A549 (cell line): ENCODE measurements around the gene IGFBP5. TPM values are rescaled to one million over a fixed set of nuclear protein-coding genes. Genes with fewer than 3 reads are reported as not detected.

ENCODE experiments used
- ATAC-seq, 2 experiments: fragments of 200-7000 bp in 1 of 2; fragments of >200 bp in 1 of 2; cut with Nextera tagmentation in 1 of 2; cut with Tn5 transposase in 1 of 2; 3 replicates each; pipeline versions ENCODE4 v1.8.0 to v1.9.1; 2018 to 2020; ENCODE audit warnings: mild to moderate bottlenecking in 1 of 2, moderate library complexity in 1 of 2
- CTCF ChIA-PET: fragments of 300-600 bp; sonication (Branson Sonifier 250); formaldehyde crosslinking; extraction: SDS; loops from one replicate; lab custom pipeline; 2021; ENCODE audit warnings: antibody characterized with exemption, inconsistent platforms; lab: Yijun Ruan, JAX
- POLR2A ChIA-PET: fragments of 350-600 bp; formaldehyde crosslinking; extraction: SDS; loops from one replicate; lab custom pipeline; 2021; ENCODE audit warnings: antibody characterized with exemption, inconsistent platforms; lab: Yijun Ruan, JAX
- DNase-seq, 2 experiments: peaks; one replicate each; pipeline versions ENCODE4 v3.0.0 to v3.0.0-alpha.2; 2011 to 2016; ENCODE audit warnings: low read depth in 1 of 2, low spot score in 1 of 2
- FAIRE-seq: peaks from 2 replicates; lab custom pipeline; 2011; peaks lifted over from hg19 to GRCh38; lab: Jason Lieb, UNC
- H3K27ac ChIP-seq, 2 experiments: fragments of >200 bp; sonication (Bioruptor Twin); formaldehyde crosslinking; 3 replicates each; pipeline ENCODE4 v1.5.1; 2016 to 2017
- H3K4me1 ChIP-seq: fragments of >200 bp; sonication (Bioruptor Twin); formaldehyde crosslinking; 3 replicates; pipeline ENCODE4 v1.6.1; 2016
- H3K4me2 ChIP-seq: fragments of >200 bp; sonication (Bioruptor Twin); formaldehyde crosslinking; 3 replicates; pipeline ENCODE4 v1.6.1; 2016
- H3K4me3 ChIP-seq: fragments of >200 bp; sonication (Bioruptor Twin); formaldehyde crosslinking; 3 replicates; pipeline ENCODE4 v1.5.1; 2016
- H3K9me3 ChIP-seq: fragments of >200 bp; sonication (Bioruptor Twin); formaldehyde crosslinking; 3 replicates; pipeline ENCODE4 v1.6.1; 2016
- ATOH8 ChIP-seq: fragments of 250-450 bp; sonication (Bioruptor Pico); IDR thresholded peaks from 2 replicates; pipeline ENCODE4 v1.5.0; 2020; ENCODE audit warnings: low read depth, mild to moderate bottlenecking, moderate library complexity
- CEBPB ChIP-seq, 2 experiments: fragments of >200 bp in 1 of 2; sonication (Bioruptor Twin) in 1 of 2; formaldehyde crosslinking in 1 of 2; IDR thresholded peaks; 2 replicates each; pipeline ENCODE4 v1.6.1; 2012 to 2016
- CHD2 ChIP-seq: fragments of 150-350 bp; IDR thresholded peaks from 2 replicates; pipeline ENCODE4 v1.6.1; 2014; ENCODE audit warnings: low read length; ENCODE audit not compliant: partially characterized antibody
- EP300 ChIP-seq, 2 experiments: fragments of >200 bp; sonication (Bioruptor Twin); formaldehyde crosslinking; IDR thresholded peaks; 2 replicates in 1 of 2; 3 replicates in 1 of 2; pipeline ENCODE4 v1.6.1; 2016 to 2017
- ESRRA ChIP-seq: fragments of 150-350 bp; IDR thresholded peaks from 2 replicates; pipeline ENCODE4 v1.6.1; 2014; ENCODE audit warnings: mild to moderate bottlenecking, low read length, borderline replicate concordance
- GATA3 ChIP-seq: IDR thresholded peaks from 2 replicates; pipeline ENCODE4 v1.6.1; 2012; ENCODE audit warnings: borderline replicate concordance
- HOXA7 ChIP-seq: fragments of 250-450 bp; sonication (Bioruptor Pico); IDR thresholded peaks from 2 replicates; pipeline ENCODE4 v1.5.0; 2020; ENCODE audit warnings: mild to moderate bottlenecking, moderate library complexity
- HOXB13 ChIP-seq: fragments of 250-450 bp; sonication (Bioruptor Pico); IDR thresholded peaks from 2 replicates; pipeline ENCODE4 v1.5.0; 2020; ENCODE audit warnings: low read depth, mild to moderate bottlenecking, moderate library complexity
- MAFK ChIP-seq: fragments of 450-650 bp; IDR thresholded peaks from 2 replicates; pipeline ENCODE4 v1.6.1; 2014; ENCODE audit not compliant: partially characterized antibody
- MAX ChIP-seq: IDR thresholded peaks from 2 replicates; pipeline ENCODE4 v1.6.1; 2012
- NFE2L2 ChIP-seq: fragments of 150-350 bp; conservative IDR thresholded peaks from 2 replicates; pipeline ENCODE4 v1.6.1; 2014; ENCODE audit warnings: low read length
- NR3C1 ChIP-seq: fragments of >200 bp; sonication (Bioruptor Twin); formaldehyde crosslinking; IDR thresholded peaks from 3 replicates; pipeline ENCODE4 v1.6.1; 2017
- PHF8 ChIP-seq: fragments of 200-600 bp; sonication (generic); IDR thresholded peaks from 2 replicates; pipeline ENCODE4 v1.6.1; 2016; ENCODE audit warnings: low read depth, mild to moderate bottlenecking, antibody characterized with exemption, moderate library complexity, borderline replicate concordance
- RAD21 ChIP-seq, 2 experiments: fragments of >200 bp in 1 of 2; sonication (Bioruptor Twin) in 1 of 2; formaldehyde crosslinking in 1 of 2; IDR thresholded peaks in 1 of 2; conservative IDR thresholded peaks in 1 of 2; 2 replicates in 1 of 2; 3 replicates in 1 of 2; pipeline ENCODE4 v1.6.1; 2012 to 2018; ENCODE audit warnings: inconsistent platforms in 1 of 2
- ZC3H11A ChIP-seq: fragments of 450-650 bp; IDR thresholded peaks from 2 replicates; pipeline ENCODE4 v1.6.1; 2014; ENCODE audit warnings: antibody characterized with exemption, mild to moderate bottlenecking
- WGBS: methylation state at CpG from one replicate; pipeline ENCODE4 v1.1.6; 2017; ENCODE audit errors: missing lambda C conversion rate; 5-methylcytosine and 5-hydroxymethylcytosine counted together
- polyA plus RNA-seq, 4 experiments: library from polyadenylated mRNA; depleted of rRNA in 3 of 4; stranded (reverse); fragments of >200 nt; fragmentation: RNase III in 1 of 4; extraction: RNeasy Plus Mini Kit Qiagen cat#74134 plus additional on column Dnase treatment in 1 of 4; gene quantifications; 2 replicates in 3 of 4; 3 replicates in 1 of 4; pipeline ENCODE4 v1.2.3, GENCODE V29; 2011 to 2017
- TF ChIP-seq, protein P1 (sequence below): IDR thresholded peaks from 2 replicates; pipeline ENCODE4 v1.6.1; 2012
- TF ChIP-seq, protein P2 (sequence below): fragments of 150-350 bp; IDR thresholded peaks from 2 replicates; pipeline ENCODE4 v1.6.1; 2014; ENCODE audit warnings: low read depth, mild to moderate bottlenecking, low read length

The IGFBP5 gene
- polyA plus RNA-seq, 2 of the 4 experiments (the other 2 are of a cell fraction), result 0.23 to 0.97 TPM

- ATAC-seq (no peak), DNase-seq (no peak), FAIRE-seq (no peak)
- WGBS, result 67% methylated on average over 4 of the region's 4 CpGs
- Histone ChIP-seq H3K4me3 (no peak overlapping the region), H3K27ac (no peak overlapping the region), H3K9me3 (no peaks in the 10 kb centered on the region), H3K4me1 (peaks cover 12% of the 10 kb centered on the region; the same call in 2 of the 3 replicates), H3K4me2 (no peak overlapping the region)
- POLR2A ChIA-PET, result interaction anchor here (0.7 kb wide), 1 partner anchor 45 kb away, joined by 3 read pairs; no protein-coding TSS in a partner anchor
- CTCF ChIA-PET, result interaction anchor here (1.3 kb wide), 1 partner anchor 112 kb away, joined by 3 read pairs; no protein-coding TSS in a partner anchor
- no peak for TF ChIP-seq NFE2L2
- TF ChIP-seq ZC3H11A, result no peak
- TF ChIP-seq MAFK, result no peak
- TF ChIP-seq RAD21 (conservative IDR thresholded peaks at IDR 0.05 in 1 of 2, IDR thresholded peaks at IDR 0.05 in 1 of 2), result no peak
- no peak for TF ChIP-seq ATOH8 (CRISPR knock-in tag)
Measured at GRCh38 chr2:216629784-216630183, 65.6 kb downstream of the IGFBP5 start.

DNA sequence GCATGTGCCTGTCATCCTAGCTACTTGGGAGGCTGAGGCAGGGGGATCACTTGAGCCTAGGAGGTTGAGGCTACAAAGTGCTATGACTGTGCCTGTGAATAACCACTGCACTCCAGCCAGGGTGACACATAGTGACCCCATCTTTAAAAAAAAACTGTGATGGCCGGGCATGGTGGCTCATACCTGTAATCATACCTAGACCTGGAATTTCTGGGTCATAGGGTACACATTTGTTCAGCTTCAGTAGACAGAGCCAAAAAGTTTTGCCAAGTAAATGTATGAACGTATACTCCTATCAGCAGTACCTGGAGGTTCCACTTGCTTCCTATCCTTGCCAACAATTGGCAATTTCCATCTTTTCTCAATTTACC lies 68.5 kb downstream of the IGFBP5 start:
- FAIRE-seq (no peak), ATAC-seq (0 out of 6 replicates have a peak, but pooled peaks of 1 of the 2 experiments have one; percentile 33), DNase-seq (no peak)
- Histone ChIP-seq H3K4me3 (no peak overlapping the region), H3K9me3 (no peaks in the 10 kb centered on the region), H3K4me2 (no peak overlapping the region), H3K27ac (no peak overlapping the region), H3K4me1 (no peaks in the 10 kb centered on the region)
- ChIA-PET CTCF (no interaction called here), POLR2A (no interaction called here)
- TF ChIP-seq GATA3, result no peak
- TF ChIP-seq CEBPB (IDR thresholded peaks at IDR 0.05), result no peak
- WGBS, result 72% methylated on average over 2 of the region's 2 CpGs

DNA sequence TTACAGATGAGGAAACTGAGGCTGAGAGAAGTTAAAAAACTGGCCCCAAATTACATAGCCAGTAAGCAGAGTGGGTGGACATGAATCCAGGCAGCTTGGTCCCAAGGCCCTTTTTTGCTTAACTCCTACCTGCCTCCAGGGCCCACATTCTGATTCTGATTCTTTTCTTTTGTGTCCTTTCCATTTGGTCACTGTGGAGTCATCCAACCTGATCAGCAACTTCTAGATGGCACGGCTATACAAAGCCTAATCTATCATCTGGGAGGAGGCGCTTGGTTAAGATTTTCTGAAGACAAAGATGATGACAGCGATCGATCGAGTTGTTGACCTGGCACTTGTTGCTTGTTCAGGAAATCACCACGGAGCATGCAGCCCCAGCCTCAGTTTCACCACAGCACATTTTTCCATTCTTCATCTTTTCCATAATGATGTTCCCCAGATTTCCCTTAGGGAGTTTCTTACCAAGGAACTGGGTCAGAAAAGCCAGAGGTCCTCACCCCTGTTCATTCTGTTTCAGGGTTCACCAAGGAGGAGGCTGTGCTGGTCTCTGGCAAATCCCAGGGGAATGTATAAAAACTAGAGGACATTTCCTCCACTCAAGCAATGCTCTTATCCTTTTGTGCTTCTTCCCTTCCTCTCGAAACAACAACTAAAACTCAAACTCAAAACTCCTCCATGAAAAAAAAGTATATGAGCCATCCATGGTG lies 69.0 kb downstream of the IGFBP5 start:
- H3K27ac ChIP-seq, result no peak overlapping the region
- TF ChIP-seq, protein P1, sequence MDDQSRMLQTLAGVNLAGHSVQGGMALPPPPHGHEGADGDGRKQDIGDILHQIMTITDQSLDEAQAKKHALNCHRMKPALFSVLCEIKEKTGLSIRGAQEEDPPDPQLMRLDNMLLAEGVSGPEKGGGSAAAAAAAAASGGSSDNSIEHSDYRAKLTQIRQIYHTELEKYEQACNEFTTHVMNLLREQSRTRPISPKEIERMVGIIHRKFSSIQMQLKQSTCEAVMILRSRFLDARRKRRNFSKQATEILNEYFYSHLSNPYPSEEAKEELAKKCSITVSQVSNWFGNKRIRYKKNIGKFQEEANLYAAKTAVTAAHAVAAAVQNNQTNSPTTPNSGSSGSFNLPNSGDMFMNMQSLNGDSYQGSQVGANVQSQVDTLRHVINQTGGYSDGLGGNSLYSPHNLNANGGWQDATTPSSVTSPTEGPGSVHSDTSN, result no peak
- no peak for TF ChIP-seq PHF8
- TF ChIP-seq CHD2, result no peak
- no peak for TF ChIP-seq HOXB13
- TF ChIP-seq EP300 (IDR thresholded peaks at IDR 0.05), result no peak
- TF ChIP-seq NR3C1, result no peak
- no peak for TF ChIP-seq HOXA7 (CRISPR knock-in tag)
- no peak for ATAC-seq
- 65% methylated on average over 7 of the region's 7 CpGs for WGBS
- ChIA-PET POLR2A (no interaction called here), CTCF (no interaction called here)
- H3K4me1 ChIP-seq, result no peaks in the 10 kb centered on the region
- H3K4me3 ChIP-seq, result no peak overlapping the region
- no peak for FAIRE-seq
- H3K9me3 ChIP-seq, result no peaks in the 10 kb centered on the region
- no peak overlapping the region for H3K4me2 ChIP-seq
- no peak for DNase-seq

- Histone ChIP-seq H3K4me1 (no peaks in the 10 kb centered on the region; the same call in 2 of the 3 replicates), H3K4me2 (no peak overlapping the region), H3K4me3 (no peak overlapping the region), H3K27ac (no peak overlapping the region), H3K9me3 (no peaks in the 10 kb centered on the region)
- ChIA-PET CTCF (interaction anchor here (1.1 kb wide), 2 partner anchors 43 to 108 kb away, joined by 3 to 4 read pairs; no protein-coding TSS in a partner anchor), POLR2A (no interaction called here)
- ATAC-seq, result no peak
- WGBS, result 72% methylated on average over 2 of the region's 2 CpGs
- FAIRE-seq, result no peak
- no peak for DNase-seq
- TF ChIP-seq, protein P2, sequence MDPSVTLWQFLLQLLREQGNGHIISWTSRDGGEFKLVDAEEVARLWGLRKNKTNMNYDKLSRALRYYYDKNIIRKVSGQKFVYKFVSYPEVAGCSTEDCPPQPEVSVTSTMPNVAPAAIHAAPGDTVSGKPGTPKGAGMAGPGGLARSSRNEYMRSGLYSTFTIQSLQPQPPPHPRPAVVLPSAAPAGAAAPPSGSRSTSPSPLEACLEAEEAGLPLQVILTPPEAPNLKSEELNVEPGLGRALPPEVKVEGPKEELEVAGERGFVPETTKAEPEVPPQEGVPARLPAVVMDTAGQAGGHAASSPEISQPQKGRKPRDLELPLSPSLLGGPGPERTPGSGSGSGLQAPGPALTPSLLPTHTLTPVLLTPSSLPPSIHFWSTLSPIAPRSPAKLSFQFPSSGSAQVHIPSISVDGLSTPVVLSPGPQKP, result no peak
- TF ChIP-seq PHF8, result no peak
- no peak for TF ChIP-seq ESRRA
- TF ChIP-seq NR3C1, result no peak
- no peak for TF ChIP-seq MAX
Measured at GRCh38 chr2:216624251-216624650, 71.1 kb downstream of the IGFBP5 start.
